Nephron progenitor cell (in vitro differentiated cells): ENCODE data around the gene PODN.

Experiments used
- DNase-seq: peaks from one replicate; pipeline ENCODE4 v3.0.0; 2021
- H3K27ac Mint-ChIP-seq: 2 replicates; pipeline ENCODE4 v1.8.0; 2021; ENCODE audit warnings: mild to moderate bottlenecking, moderate library complexity, mixed read lengths
- H3K27me3 Mint-ChIP-seq: 2 replicates; pipeline ENCODE4 v1.8.0; 2021; ENCODE audit warnings: mild to moderate bottlenecking, low read depth, mixed read lengths; ENCODE audit not compliant: poor library complexity
- H3K36me3 Mint-ChIP-seq: 2 replicates; pipeline ENCODE4 v1.8.0; 2021; ENCODE audit warnings: low read depth, mixed read lengths
- H3K4me1 Mint-ChIP-seq: 2 replicates; pipeline ENCODE4 v1.8.0; 2021; ENCODE audit warnings: mixed read lengths
- H3K4me3 Mint-ChIP-seq: 2 replicates; pipeline ENCODE4 v1.8.0; 2021; ENCODE audit warnings: mild to moderate bottlenecking, moderate library complexity, mixed read lengths
- H3K9me3 Mint-ChIP-seq: 2 replicates; pipeline ENCODE4 v1.8.0; 2021; ENCODE audit warnings: mild to moderate bottlenecking, moderate library complexity, mixed read lengths
- CTCF ChIP-seq: fragments of 200-600 bp; sonication (generic); IDR thresholded peaks from 2 replicates; pipeline ENCODE4 v1.5.0; 2021; ENCODE audit warnings: antibody characterized with exemption

The PODN gene

GRCh38 chr1:53080769-53081168 lies 18.8 kb downstream of the PODN start:
- peaks cover 39% of the 10 kb centered on the region for H3K4me1 Mint-ChIP-seq
- H3K36me3 Mint-ChIP-seq, result no peaks in the 10 kb centered on the region
- no peak overlapping the region for H3K27ac Mint-ChIP-seq
- no peak overlapping the region for H3K4me3 Mint-ChIP-seq
- H3K27me3 Mint-ChIP-seq, result peaks cover 17% of the 10 kb centered on the region
- no peak for TF ChIP-seq CTCF
- no peak for DNase-seq
- no peaks in the 10 kb centered on the region for H3K9me3 Mint-ChIP-seq

DNA sequence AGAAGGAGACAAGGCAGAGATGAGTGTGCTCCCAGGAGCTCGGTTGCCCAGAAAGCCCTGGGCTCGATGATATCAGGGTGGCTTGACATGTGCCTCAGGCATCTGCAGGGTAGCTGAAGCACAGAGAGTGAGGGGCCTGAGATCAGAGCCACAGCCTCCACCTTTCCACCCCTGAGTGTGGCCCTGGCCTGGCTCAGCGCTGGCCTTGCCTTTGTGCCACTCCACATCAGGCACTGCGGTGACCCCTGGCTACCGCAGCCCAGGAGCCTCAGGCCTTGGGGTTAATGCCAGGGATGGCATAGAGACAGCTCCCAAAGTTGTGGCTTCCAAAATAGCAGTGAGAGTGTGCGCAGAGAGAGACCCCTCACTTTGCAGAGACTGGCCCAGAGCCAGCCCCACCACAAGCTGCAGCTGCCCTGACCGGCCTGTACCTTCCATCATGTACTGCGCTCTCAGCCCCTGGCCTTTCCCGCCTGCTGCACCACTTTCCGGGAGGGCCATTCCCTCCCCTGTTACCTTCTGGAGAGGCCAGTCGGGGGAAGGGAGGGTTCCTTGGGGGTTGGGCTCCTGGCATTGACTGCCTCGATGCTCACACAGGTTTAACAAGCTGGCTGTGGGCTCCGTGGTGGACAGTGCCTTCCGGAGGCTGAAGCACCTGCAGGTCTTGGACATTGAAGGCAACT lies 19.5 kb downstream of the PODN start:
- Mint-ChIP-seq H3K4me3 (no peak overlapping the region), H3K36me3 (no peaks in the 10 kb centered on the region), H3K27ac (no peak overlapping the region), H3K27me3 (peaks cover 17% of the 10 kb centered on the region), H3K4me1 (peaks cover 36% of the 10 kb centered on the region), H3K9me3 (no peaks in the 10 kb centered on the region)
- no peak for DNase-seq
- TF ChIP-seq CTCF, result no peak

DNA sequence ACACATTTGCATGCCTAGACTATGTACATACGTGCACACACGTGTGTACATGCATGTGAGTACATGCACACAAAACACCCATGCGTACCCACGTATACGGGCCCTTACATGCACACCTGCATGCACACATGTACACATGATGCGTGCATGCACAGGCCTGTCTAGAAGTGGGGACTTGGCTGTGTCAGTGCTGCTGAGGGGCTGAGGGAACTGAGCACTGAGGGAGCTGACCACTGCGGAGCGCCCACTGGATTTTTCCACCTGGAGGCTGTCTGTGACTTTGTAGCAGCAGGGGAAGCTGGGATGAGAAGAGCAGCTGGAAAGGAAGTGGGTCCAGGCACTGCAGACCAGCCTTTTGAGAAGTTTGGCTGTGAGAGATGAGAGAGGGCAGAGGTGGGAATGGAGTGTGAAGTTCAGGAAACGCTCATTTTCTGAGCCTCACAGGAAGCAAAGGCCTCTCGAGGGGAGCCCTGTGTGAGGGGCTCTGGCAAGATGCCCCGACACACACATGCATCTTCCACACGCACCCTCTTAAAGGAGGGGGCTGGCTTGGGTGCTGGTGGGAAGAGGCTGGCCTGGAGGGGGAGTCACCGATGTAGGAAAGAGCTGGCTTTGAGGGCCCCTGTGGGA lies 20.9 kb downstream of the PODN start:
- Mint-ChIP-seq H3K4me3 (no peak overlapping the region), H3K27me3 (peaks cover 17% of the 10 kb centered on the region), H3K36me3 (no peaks in the 10 kb centered on the region), H3K4me1 (peaks cover 34% of the 10 kb centered on the region), H3K27ac (no peak overlapping the region), H3K9me3 (no peaks in the 10 kb centered on the region)
- TF ChIP-seq CTCF, result no peak
- DNase-seq, result no peak

- Mint-ChIP-seq H3K9me3 (no peaks in the 10 kb centered on the region), H3K4me3 (no peak overlapping the region), H3K4me1 (peaks cover 44% of the 10 kb centered on the region), H3K27ac (peak overlapping the region; percentile 81), H3K27me3 (peaks cover 12% of the 10 kb centered on the region), H3K36me3 (no peaks in the 10 kb centered on the region)
- no peak for DNase-seq
- TF ChIP-seq CTCF, result no peak
Measured at GRCh38 chr1:53083636-53084588, 21.9 kb downstream of the PODN start.

GRCh38 chr1:53084589-53084971 lies 22.6 kb downstream of the PODN start:
- peaks cover 7% of the 10 kb centered on the region for H3K27me3 Mint-ChIP-seq
- H3K4me3 Mint-ChIP-seq, result no peak overlapping the region
- peak overlapping the region; percentile 81 for H3K27ac Mint-ChIP-seq
- H3K36me3 Mint-ChIP-seq, result no peaks in the 10 kb centered on the region
- DNase-seq, result no peak
- peaks cover 48% of the 10 kb centered on the region for H3K4me1 Mint-ChIP-seq
- H3K9me3 Mint-ChIP-seq, result no peaks in the 10 kb centered on the region
- TF ChIP-seq CTCF, result no peak
